Muscle layer of duodenum (tissue), 2 donors: ENCODE results near the gene TUBB.

Experiments used
- H3K27ac ChIP-seq: one replicate; pipeline ENCODE4 v1.7.0; 2013; ENCODE audit warnings: mild to moderate bottlenecking, low read length
- H3K27me3 ChIP-seq: one replicate; pipeline ENCODE4 v1.7.0; 2013; ENCODE audit warnings: low read depth, mild to moderate bottlenecking, control low read depth, low read length
- H3K36me3 ChIP-seq, 2 donors: one replicate each; pipeline ENCODE4 v1.7.0; 2013; ENCODE audit warnings: low read length in 2 of 2, control low read depth in 1 of 2, mild to moderate bottlenecking in 1 of 2; ENCODE audit not compliant: insufficient read depth in 2 of 2, control insufficient read depth in 1 of 2
- H3K4me1 ChIP-seq, 2 donors: one replicate each; pipeline ENCODE4 v1.7.0; 2013; ENCODE audit warnings: low read length in 2 of 2, mild to moderate bottlenecking in 2 of 2, control low read depth in 1 of 2, moderate library complexity in 1 of 2; ENCODE audit not compliant: insufficient read depth in 2 of 2, control insufficient read depth in 1 of 2
- H3K4me3 ChIP-seq, 2 donors: one replicate each; pipeline ENCODE4 v1.7.0; 2013; ENCODE audit warnings: low read length in 2 of 2, low read depth in 1 of 2, mild to moderate bottlenecking in 1 of 2
- H3K9me3 ChIP-seq, 2 donors: one replicate each; pipeline ENCODE4 v1.7.0; 2013; ENCODE audit warnings: low read length in 2 of 2, control low read depth in 1 of 2, mild to moderate bottlenecking in 1 of 2; ENCODE audit not compliant: control insufficient read depth in 1 of 2
- donor health status: healthy.

The TUBB gene

GRCh38 chr6:30683183-30683979, 36.8 kb upstream of the TUBB start:
- Histone ChIP-seq H3K9me3 (no peaks in the 10 kb centered on the region), H3K36me3 (peaks cover 12% of the 10 kb centered on the region in 2 donors), H3K27me3 (no peaks in the 10 kb centered on the region), H3K4me1 (peaks cover 17 to 47% of the 10 kb centered on the region in 2 donors), H3K4me3 (peak overlapping the region; percentile 88 to 97), H3K27ac (peak overlapping the region; percentile 96)

GRCh38 chr6:30683980-30684338, 36.2 kb upstream of the TUBB start:
- no peaks in the 10 kb centered on the region for H3K27me3 ChIP-seq
- H3K4me1 ChIP-seq = peaks cover 22 to 50% of the 10 kb centered on the region in 2 donors
- peak overlapping the region; percentile 96 for H3K27ac ChIP-seq
- no peaks in the 10 kb centered on the region for H3K9me3 ChIP-seq
- peaks cover 6 to 12% of the 10 kb centered on the region in 2 donors for H3K36me3 ChIP-seq
- H3K4me3 ChIP-seq = peak overlapping the region; percentile 88 to 97

- H3K4me3 ChIP-seq = peak overlapping the region; percentile 88 to 97
- peak overlapping the region; percentile 97 for H3K27ac ChIP-seq
- H3K27me3 ChIP-seq = no peaks in the 10 kb centered on the region
- H3K9me3 ChIP-seq = no peaks in the 10 kb centered on the region
- peaks cover 6 to 9% of the 10 kb centered on the region in 2 donors for H3K36me3 ChIP-seq
- peaks cover 23 to 48% of the 10 kb centered on the region in 2 donors for H3K4me1 ChIP-seq
Measured at GRCh38 chr6:30684386-30685156, 35.6 kb upstream of the TUBB start.

- H3K9me3 ChIP-seq = no peaks in the 10 kb centered on the region
- H3K27me3 ChIP-seq = no peaks in the 10 kb centered on the region
- peaks cover 1 to 6% of the 10 kb centered on the region in 2 donors for H3K36me3 ChIP-seq
- H3K4me1 ChIP-seq = peaks cover 23 to 47% of the 10 kb centered on the region in 2 donors
- H3K4me3 ChIP-seq = peak overlapping the region; percentile 88 to 97
- peak overlapping the region; percentile 97 for H3K27ac ChIP-seq
Measured at GRCh38 chr6:30685157-30686008, 34.8 kb upstream of the TUBB start.

- peaks cover 0 to 6% of the 10 kb centered on the region in 2 donors for H3K36me3 ChIP-seq
- peak within 1 kb of the TSS; percentile 97 for H3K27ac ChIP-seq
- H3K9me3 ChIP-seq = no peaks in the 10 kb centered on the region
- no peaks in the 10 kb centered on the region for H3K27me3 ChIP-seq
- peaks cover 24 to 39% of the 10 kb centered on the region in 2 donors for H3K4me1 ChIP-seq
- H3K4me3 ChIP-seq = peak within 1 kb of the TSS; percentile 88 to 97
Measured at GRCh38 chr6:30686009-30686907, 33.9 kb upstream of the TUBB start, which contains the start of gene PPP1R18. Gene PPP1R18, minus strand, starts transcription at chr6:30686645. Its CDS starts 627 bp downstream, at chr6:30686018.

- Histone ChIP-seq H3K27ac (peak overlapping the region; percentile 97), H3K9me3 (no peaks in the 10 kb centered on the region), H3K36me3 (peaks cover 0 to 6% of the 10 kb centered on the region in 2 donors), H3K4me3 (peak overlapping the region; percentile 88 to 97), H3K4me1 (peaks cover 24 to 38% of the 10 kb centered on the region in 2 donors), H3K27me3 (no peaks in the 10 kb centered on the region)
Measured at GRCh38 chr6:30686908-30687658, 33.1 kb upstream of the TUBB start.

- peak overlapping the region; percentile 64 to 97 for H3K4me3 ChIP-seq
- peaks cover 0 to 6% of the 10 kb centered on the region in 2 donors for H3K36me3 ChIP-seq
- H3K27ac ChIP-seq = peak overlapping the region; percentile 97
- H3K9me3 ChIP-seq = no peaks in the 10 kb centered on the region
- H3K27me3 ChIP-seq = no peaks in the 10 kb centered on the region
- H3K4me1 ChIP-seq = peaks cover 24 to 36% of the 10 kb centered on the region in 2 donors
Measured at GRCh38 chr6:30687659-30688431, 32.3 kb upstream of the TUBB start.

- no peaks in the 10 kb centered on the region for H3K27me3 ChIP-seq
- H3K9me3 ChIP-seq = no peaks in the 10 kb centered on the region
- peak overlapping the region; percentile 64 to 97 for H3K4me3 ChIP-seq
- peaks cover 24 to 28% of the 10 kb centered on the region in 2 donors for H3K4me1 ChIP-seq
- H3K36me3 ChIP-seq = peaks cover 0 to 6% of the 10 kb centered on the region in 2 donors
- peak overlapping the region; percentile 97 for H3K27ac ChIP-seq
Measured at GRCh38 chr6:30688569-30688968, 31.6 kb upstream of the TUBB start.

- Histone ChIP-seq H3K27ac (peak overlapping the region; percentile 97), H3K4me1 (peaks cover 24 to 25% of the 10 kb centered on the region in 2 donors), H3K4me3 (no peak overlapping the region), H3K36me3 (peaks cover 0 to 6% of the 10 kb centered on the region in 2 donors), H3K9me3 (no peaks in the 10 kb centered on the region), H3K27me3 (no peaks in the 10 kb centered on the region)
Measured at GRCh38 chr6:30689022-30689865, 30.9 kb upstream of the TUBB start.
